VCaP (cell line): Measurements from ENCODE around the gene RPL7A.
"Not testable (repeated sequence)": the region's sequence is repeated elsewhere in the genome, so short reads cannot be mapped to it uniquely, and the experiment has no call there.

Experiments
- H3K27ac ChIP-seq: fragments of 450-650 bp; 2 replicates; pipeline ENCODE4 v1.5.1; 2017
- TF ChIP-seq, protein P1 (sequence below): fragments of 450-650 bp; conservative IDR thresholded peaks from 2 replicates; pipeline ENCODE4 v1.5.1; 2017; ENCODE audit warnings: mild to moderate bottlenecking, moderate library complexity

Gene RPL7A

DNA sequence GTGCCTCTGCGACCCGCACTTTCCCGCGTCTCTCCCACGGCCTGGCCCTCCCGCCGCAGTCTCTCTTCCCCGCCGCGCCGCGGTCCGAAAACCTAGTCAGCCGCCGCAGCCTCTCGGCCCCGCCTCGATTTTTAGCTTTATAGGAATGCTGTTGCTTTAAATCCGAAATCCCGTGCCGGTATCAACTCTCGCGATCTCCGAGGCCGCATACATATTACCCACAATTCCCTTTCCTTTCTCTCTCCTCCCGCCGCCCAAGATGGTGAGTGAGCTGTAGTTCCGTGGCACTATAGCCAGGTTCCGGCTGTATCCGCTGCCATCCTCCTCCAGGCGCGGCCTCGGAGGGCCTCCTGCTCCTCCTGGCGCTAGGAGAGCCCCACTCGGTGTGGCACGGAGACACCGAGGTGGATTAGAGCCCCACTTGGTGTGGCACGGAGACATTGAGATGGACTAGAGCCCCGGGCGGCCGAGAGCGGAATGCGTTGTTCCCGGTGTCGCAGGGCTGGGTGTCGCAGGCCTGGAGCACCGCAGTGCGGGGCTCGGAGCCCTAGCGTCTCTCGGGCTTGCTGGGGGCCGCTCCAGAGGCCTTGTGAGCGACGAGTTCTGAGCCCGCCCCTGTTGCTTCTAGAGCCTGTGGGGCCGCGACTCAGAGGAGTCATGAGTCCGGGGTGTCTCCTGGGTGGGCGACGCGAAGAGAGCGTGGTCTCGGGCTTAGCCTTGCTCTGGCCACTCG is at the start of gene RPL7A, which contains the start of gene MED22:
Gene RPL7A (plus strand): TSS at position 234 of the 733 bp plus-strand sequence. CDS start 26 bp downstream, at position 260.
Gene MED22 (minus strand): TSS at position 147 of the 733 bp plus-strand sequence. CDS start 1,469 bp downstream, outside the sequence.
- H3K27ac ChIP-seq: peak within 1 kb of the TSS; percentile 98
- TF ChIP-seq, protein P1, sequence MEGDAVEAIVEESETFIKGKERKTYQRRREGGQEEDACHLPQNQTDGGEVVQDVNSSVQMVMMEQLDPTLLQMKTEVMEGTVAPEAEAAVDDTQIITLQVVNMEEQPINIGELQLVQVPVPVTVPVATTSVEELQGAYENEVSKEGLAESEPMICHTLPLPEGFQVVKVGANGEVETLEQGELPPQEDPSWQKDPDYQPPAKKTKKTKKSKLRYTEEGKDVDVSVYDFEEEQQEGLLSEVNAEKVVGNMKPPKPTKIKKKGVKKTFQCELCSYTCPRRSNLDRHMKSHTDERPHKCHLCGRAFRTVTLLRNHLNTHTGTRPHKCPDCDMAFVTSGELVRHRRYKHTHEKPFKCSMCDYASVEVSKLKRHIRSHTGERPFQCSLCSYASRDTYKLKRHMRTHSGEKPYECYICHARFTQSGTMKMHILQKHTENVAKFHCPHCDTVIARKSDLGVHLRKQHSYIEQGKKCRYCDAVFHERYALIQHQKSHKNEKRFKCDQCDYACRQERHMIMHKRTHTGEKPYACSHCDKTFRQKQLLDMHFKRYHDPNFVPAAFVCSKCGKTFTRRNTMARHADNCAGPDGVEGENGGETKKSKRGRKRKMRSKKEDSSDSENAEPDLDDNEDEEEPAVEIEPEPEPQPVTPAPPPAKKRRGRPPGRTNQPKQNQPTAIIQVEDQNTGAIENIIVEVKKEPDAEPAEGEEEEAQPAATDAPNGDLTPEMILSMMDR: no peak

DNA sequence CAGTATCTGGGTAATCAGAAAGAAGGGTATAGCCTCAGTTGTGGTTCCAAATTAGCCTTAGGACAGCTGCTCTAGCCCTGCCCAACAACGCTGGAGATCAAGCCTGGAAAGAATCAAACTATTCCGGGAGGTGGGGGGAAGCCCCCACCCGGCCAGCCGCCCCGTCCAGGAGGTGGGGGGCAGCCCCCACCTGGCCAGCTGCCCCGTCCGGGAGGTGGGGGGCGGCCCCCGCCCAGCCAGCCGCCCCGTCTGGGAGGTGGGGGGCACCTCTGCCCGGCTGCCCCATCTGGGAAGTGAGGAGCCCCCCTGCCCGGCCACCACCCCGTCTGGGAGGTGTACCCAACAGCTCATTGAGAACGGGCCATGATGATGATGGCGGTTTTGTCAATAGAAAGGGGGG is 48.0 kb upstream of the RPL7A start:
- H3K27ac ChIP-seq: not testable (repeated sequence)

DNA sequence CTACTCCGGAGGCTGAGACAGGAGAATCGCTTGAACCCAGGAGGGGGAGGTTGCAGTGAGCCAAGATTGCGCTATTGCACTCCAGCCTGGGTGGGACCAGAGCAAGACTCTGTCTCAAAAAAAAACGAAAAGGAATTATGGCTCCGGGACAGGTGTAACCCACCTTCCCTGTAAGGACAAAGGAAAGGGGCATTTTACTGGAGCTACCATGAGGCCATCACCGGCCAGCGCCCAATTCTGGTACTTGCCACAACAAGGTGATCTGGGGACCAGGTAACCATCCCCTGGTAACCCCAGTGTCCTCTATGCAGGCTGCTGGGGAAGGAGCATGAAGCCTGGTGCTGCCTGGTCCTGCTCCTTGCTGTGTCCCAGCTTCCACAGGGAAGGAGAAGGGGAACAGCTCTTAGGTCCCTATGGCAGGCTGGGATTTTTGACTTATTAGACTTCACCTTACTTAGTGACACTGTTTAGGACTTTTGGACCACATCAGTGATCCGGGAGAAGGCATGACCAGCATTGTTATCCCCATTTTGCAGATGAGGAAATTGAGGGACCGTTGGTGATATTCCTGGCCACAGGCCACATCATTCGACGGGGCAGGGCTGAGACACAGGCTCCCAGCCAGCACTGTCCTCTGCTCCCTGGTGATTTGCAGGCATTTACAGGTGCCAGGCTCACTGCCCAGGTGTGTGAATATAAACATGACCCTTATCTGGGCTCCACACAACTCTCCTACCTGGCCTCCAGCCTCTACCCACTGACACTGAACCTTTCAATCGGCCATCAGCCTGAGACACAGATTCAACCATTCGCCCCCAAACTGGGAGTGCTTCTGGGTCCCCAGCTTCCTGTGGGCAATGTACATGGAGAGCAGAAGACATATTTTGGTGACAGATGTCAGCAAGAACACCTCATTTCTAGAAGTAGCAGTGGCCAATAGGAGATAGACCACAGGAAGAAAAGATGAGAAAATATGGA is 46.5 kb upstream of the RPL7A start:
- no peak overlapping the region for H3K27ac ChIP-seq
- TF ChIP-seq, protein P1: no peak

DNA sequence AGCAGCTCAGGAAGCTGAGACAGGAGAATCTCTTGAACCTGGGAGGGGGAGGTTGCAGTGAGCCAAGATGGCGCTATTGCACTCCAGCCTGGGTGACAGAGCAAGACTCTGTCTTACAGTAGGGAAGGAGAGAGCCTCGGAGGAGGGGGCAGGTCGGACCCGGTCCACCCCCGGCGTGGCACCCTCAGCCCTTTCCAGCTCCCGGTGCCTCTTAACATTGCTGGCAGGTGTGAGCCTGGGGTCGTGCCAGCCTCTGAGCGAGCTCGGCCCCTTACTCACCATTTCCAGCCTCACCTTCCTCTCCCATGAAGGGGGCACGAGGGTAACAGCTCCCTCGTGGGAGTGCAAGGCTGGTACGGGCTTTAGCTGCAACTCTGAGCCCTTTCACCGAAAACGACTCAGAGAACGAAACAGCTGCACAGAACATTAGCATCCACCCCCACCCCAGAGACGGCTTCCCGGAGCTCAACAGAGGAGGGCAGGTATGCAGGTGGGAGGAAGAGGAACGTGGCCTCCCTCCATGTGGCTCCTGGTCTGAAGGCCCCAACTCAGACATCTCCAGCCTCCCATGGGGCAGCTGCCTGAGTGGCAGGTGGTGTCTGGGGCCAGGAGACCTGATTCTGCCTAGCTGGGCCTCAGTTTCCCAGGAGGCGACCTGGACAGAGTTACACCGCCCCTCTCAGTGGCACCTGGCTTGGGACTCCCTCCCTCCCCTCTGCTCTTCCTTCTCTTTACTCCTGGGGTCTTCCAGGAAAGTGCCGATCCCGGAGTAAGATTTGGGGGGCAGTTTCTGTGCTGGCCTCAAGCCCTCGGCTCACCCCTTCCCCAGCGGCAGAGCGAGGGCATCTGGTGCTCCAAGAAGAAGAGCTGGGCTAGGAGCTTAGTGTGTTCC is 44.5 kb upstream of the RPL7A start:
- H3K27ac ChIP-seq: no peak overlapping the region
- TF ChIP-seq, protein P1: no peak

DNA sequence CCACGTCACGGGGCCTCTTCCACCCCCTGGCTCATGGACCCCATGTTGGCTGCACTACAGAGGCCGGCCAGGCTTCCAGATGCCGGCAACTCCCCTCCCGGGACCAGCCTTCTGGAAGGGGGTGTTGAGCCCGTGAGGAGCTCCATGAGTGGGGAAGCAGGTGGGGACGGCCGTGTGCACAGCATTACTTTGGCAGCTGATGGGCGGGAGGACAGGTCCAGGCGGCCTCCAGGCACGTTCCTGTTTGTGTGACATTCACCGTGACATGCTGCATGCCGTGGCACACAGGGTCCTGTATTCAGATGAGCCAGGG is 43.9 kb upstream of the RPL7A start:
- TF ChIP-seq, protein P1: no peak

DNA sequence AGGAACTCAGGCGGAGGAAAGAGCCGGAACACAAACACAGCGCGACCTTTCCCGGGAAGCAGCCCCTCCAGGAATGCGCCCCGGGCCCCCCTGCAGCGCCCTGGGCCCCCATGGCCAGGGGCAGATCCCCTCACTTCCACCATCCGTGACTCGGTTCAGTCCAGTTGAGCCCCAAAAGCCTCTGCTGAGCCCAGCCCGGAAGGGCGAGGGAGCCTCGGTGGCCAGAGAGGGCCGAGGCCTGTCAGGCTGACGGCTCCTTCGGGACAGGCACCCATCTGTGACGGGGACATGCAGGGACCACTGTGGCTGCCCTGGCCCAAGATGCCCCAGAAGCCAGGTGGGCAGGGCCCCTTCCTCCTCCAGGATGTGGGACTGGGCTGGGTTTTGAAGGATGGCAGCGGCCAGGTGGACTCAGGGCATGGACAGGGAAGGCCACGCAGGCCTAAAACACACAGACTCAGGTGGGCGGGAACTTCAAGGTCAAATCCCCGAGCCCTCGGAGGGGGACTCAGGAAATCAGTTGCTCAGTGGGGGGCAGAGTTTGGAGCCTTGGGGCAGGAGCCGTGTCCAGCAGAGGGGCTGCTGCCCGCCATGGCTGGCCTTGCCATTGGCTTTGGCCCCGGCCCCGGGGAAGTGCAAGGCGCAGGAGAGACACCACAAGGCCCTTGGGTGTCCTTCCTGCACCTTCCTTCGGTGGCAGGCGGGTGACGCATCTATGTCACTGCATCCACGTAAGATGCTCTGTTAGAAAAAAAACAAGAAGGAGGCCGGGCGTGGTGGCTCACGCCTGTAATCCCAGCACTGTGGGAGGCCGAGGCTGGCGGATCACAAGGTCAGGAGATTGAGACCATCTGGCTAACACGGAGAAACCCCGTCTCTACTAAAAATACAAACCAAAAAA is 43.3 kb upstream of the RPL7A start:
- H3K27ac ChIP-seq: no peak overlapping the region
- TF ChIP-seq, protein P1: no peak

More for the DNA sequence above, 43.9 kb upstream of the RPL7A start:
- no peak overlapping the region for H3K27ac ChIP-seq

DNA sequence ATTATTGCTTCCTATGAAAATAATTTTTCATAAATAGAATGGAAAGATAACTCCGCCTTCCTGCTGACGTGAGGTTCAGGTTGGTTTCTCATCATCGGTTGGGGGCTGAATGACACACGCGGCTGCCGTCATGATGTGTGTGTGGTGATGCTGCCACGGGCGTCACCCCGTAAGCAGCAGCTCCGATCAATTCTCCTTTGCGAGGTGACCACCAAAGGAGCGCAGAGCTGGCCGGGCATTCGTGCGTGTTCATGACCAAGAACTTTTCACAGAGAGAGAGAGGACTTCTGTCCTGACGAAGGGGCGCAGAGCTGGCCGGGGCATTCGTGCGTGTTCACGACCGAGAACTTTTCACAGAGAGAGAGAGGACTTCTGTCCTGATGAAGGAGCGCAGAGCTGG is 42.3 kb upstream of the RPL7A start:
- TF ChIP-seq, protein P1: no peak
- H3K27ac ChIP-seq: no peak overlapping the region
